D721Med (cell line): ENCODE measurements around the gene MCL1.
A peak's percentile ranks its signal among the peaks of the same experiment; 100 is the strongest.
"Not testable (repeated sequence)": the region's sequence is repeated elsewhere in the genome, so short reads cannot be mapped to it uniquely, and the experiment has no call there.

Experiments
- DNase-seq: peaks from one replicate; pipeline ENCODE4 v3.0.0; 2011; ENCODE audit warnings: low spot score; ENCODE audit not compliant: insufficient read length
- FAIRE-seq: peaks from 2 replicates; lab custom pipeline; 2011; peaks lifted over from hg19 to GRCh38; lab: Jason Lieb, UNC
- CTCF ChIP-seq: IDR thresholded peaks from 2 replicates; pipeline ENCODE4 v1.5.1; 2012; ENCODE audit warnings: mild to moderate bottlenecking, control low read depth; ENCODE audit not compliant: insufficient read depth; ENCODE audit errors: missing control alignments

Gene MCL1

GRCh38 chr1:150596976-150597375, 17.6 kb upstream of the MCL1 start:
- peak; percentile 47 for DNase-seq
- no peak for TF ChIP-seq CTCF
- FAIRE-seq, result no peak

DNA sequence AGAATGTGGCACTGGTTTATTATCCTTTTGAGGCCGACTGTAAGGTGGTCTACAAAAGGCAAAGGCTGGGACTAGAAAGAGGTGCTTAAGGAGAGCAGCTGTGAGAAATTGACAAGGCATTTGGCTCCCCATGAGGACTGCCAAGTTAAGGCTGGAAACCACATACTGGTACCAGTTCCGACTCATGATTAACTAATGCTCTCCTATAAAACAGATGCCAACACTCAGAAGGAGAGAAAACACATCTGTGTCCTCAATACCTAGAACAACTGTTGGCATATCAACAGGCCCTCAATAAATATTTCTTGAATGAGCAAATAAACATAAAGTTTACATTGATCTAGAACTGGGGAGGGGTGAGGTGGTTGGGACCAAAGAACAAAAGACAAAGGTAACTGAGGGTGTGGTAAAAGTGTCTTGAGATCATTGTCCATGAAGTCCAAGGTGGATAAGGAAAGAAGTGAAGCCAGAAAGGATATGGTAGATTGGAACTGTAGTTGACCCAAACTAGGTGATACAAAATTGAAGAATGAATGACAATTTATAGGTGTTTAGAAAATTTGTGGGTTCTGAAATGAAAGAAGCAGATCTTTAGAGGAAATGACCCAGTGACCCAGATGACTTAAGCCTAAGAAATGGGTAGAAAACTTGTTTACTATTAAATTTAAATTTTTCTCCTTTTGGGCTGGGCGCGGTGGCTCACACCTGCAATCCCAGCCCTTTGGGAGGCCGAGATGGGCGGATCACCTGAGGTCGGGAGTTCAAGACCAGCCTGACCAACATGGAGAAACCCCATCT, 16.9 kb upstream of the MCL1 start:
- no peak for DNase-seq
- no peak for TF ChIP-seq CTCF
- no peak for FAIRE-seq

- DNase-seq (no peak), FAIRE-seq (no peak)
- no peak for TF ChIP-seq CTCF
Measured at GRCh38 chr1:150582371-150582770, 3.0 kb upstream of the MCL1 start.

GRCh38 chr1:150581962-150582361, 2.6 kb upstream of the MCL1 start:
- DNase-seq, FAIRE-seq: not testable (repeated sequence)

GRCh38 chr1:150581437-150581836, 2.0 kb upstream of the MCL1 start:
- not testable (repeated sequence) for DNase-seq, FAIRE-seq

DNA sequence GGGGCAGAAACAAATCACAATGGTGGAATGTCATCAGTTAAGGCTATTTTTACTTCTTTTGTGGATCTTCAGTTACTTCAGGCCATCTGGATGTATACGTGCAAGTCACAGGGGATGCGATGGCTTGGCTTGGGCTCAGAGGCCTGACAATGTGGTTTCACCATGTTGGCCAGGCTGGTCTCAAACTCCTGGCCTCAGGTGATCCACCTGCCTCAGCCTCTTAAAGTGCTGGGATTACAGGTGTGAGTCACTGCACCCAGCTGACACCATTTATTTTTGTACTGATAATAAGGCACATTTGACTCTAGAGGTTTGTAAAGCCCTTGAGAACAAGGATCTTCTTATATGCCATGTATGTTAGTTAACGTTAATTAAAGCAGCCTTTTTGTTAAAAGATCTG, 1.6 kb upstream of the MCL1 start:
- not testable (repeated sequence) for FAIRE-seq, DNase-seq

DNA sequence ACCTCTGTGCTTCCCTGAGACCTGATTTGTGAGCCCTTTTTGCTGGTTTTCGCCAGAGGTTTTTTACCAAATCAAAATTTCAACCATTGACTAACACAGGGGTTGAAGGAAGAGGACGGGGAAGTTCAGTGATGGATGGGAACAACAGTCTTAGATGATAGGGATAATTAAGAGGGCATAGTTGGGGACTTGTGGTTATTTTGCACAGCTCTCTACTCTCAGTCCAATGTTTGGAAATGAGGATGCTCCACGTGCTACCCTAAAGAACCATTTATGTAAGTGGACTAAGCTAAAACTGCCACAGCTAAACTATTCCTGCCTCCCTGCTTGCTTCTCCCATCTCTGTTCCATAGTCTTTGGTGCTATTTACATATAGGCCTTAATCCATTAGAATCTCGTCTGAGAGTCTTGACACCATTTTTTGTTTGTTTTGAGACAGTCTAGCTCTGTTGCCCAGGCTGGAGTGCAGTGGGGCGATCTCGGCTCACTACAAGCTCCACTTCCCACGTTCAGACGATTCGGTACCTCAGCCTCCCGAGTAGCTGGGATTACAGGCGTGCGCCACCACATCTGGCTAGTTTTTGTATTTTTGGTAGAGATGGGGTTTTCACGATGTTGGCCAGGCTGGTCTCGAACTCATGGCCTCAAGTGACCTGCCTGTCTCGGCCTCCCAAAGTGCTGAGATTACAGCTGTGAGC, 684 bp upstream of the MCL1 start:
- TF ChIP-seq CTCF, result no peak
- FAIRE-seq (no peak), DNase-seq (no peak)

GRCh38 chr1:150578272-150579109, 919 bp downstream of the MCL1 start:
- DNase-seq (no peak), FAIRE-seq (no peak)
- TF ChIP-seq CTCF, result no peak
